ENCODE results near the gene SEL1L. TPM values are rescaled to one million over a fixed set of nuclear protein-coding genes. Genes with fewer than 3 reads are reported as not detected.
A peak's percentile ranks its signal among the peaks of the same experiment; 100 is the strongest.
"Not testable (repeated sequence)": the region's sequence is repeated elsewhere in the genome, so short reads cannot be mapped to it uniquely, and the experiment has no call there.

SEL1L gene
- total and polyA plus RNA-seq, 2 experiments from 2014 or later: 20.6 to 22.6 TPM

DNA sequence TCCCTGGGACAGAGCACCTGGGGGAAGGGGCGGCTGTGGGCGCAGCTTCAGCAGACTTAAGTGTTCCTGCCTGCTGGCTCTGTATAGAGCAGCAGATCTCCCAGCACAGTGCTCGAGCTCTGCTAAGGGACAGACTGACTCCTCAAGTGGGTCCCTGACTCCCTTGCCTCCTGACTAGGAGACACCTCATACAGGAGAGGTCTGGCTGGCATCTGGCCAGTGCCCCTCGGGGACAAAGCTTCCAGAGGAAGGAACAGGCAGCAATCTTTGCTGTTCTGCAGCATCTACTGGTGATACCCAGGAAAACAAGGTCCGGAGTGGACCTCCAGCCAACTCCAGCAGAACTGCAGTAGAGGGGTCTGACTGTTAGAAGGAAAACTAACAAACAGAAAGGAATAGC lies 7.6 kb upstream of the SEL1L start:
- Mint-ChIP-seq H3K9me3 (peaks cover 31% of the 10 kb centered on the region), H3K36me3 (ENCODE audit: low read depth) (peaks cover 14% of the 10 kb centered on the region)
- not testable (repeated sequence) for H3F3A ChIP-seq (replicated peaks; ENCODE audit: low read depth); H3K27ac Mint-ChIP-seq; H3K27me3 ChIP-seq (ENCODE audit: insufficient read depth); H3K36me3 ChIP-seq (ENCODE audit: insufficient read depth); H3K4me3 Mint-ChIP-seq; H4K20me1 ChIP-seq (replicated peaks; ENCODE audit: insufficient read depth); H3K27ac ChIP-seq (ENCODE audit: low read depth); H3K79me2 ChIP-seq (replicated peaks; ENCODE audit: insufficient read depth); H3K9me2 ChIP-seq (ENCODE audit: insufficient read depth); H3K4me1 ChIP-seq (ENCODE audit: insufficient read depth); H3K4me3 ChIP-seq; H3K4me1 Mint-ChIP-seq; DNase-seq (ENCODE audit: low spot score); H3K27me3 Mint-ChIP-seq (ENCODE audit: insufficient read depth, low read depth, poor library complexity); ATAC-seq; H3K4me2 ChIP-seq
- peak overlapping the region; percentile 91; the same call in 1 of the 2 replicates for H2AFZ ChIP-seq

- peaks cover 11% of the 10 kb centered on the region; the same call in 2 of the 3 replicates for H3K4me1 Mint-ChIP-seq
- Histone ChIP-seq H3K9me2 (ENCODE audit: insufficient read depth) (peaks cover 4% of the 10 kb centered on the region; the same call in 1 of the 2 replicates), H3K4me1 (ENCODE audit: insufficient read depth) (peaks cover 6% of the 10 kb centered on the region; the same call in 1 of the 2 replicates), H3F3A (replicated peaks; ENCODE audit: low read depth) (no peaks in the 10 kb centered on the region), H4K20me1 (replicated peaks; ENCODE audit: insufficient read depth) (peaks cover 7% of the 10 kb centered on the region; the same call in 1 of the 2 replicates), H3K27ac (ENCODE audit: low read depth) (no peak overlapping the region), H3K36me3 (ENCODE audit: insufficient read depth) (no peaks in the 10 kb centered on the region; the same call in 1 of the 2 replicates), H2AFZ (no peak overlapping the region), H3K4me3 (no peak overlapping the region), H3K79me2 (replicated peaks; ENCODE audit: insufficient read depth) (peaks cover 12% of the 10 kb centered on the region), H3K27me3 (ENCODE audit: insufficient read depth) (no peaks in the 10 kb centered on the region), H3K4me2 (no peak overlapping the region)
- H3K36me3 Mint-ChIP-seq (ENCODE audit: low read depth): peaks cover 14% of the 10 kb centered on the region
- no peak for DNase-seq (ENCODE audit: low spot score)
- H3K9me3 Mint-ChIP-seq: peaks cover 31% of the 10 kb centered on the region
- no peak for TF ChIP-seq STAT1 (IDR thresholded peaks at IDR 0.05; ENCODE audit: unreplicated experiment)
- TF ChIP-seq REST (IDR thresholded peaks at IDR 0.05; ENCODE audit: unreplicated experiment): no peak
- no peak for TF ChIP-seq ZNF114 (CRISPR knock-in tag; IDR thresholded peaks at IDR 0.05)
- TF ChIP-seq EZH2 (IDR thresholded peaks at IDR 0.05; ENCODE audit: low read depth, unreplicated experiment): no peak
- TF ChIP-seq, protein P1, sequence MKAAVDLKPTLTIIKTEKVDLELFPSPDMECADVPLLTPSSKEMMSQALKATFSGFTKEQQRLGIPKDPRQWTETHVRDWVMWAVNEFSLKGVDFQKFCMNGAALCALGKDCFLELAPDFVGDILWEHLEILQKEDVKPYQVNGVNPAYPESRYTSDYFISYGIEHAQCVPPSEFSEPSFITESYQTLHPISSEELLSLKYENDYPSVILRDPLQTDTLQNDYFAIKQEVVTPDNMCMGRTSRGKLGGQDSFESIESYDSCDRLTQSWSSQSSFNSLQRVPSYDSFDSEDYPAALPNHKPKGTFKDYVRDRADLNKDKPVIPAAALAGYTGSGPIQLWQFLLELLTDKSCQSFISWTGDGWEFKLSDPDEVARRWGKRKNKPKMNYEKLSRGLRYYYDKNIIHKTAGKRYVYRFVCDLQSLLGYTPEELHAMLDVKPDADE (IDR thresholded peaks at IDR 0.05): no peak
- TF ChIP-seq POLR2AphosphoS5 (IDR thresholded peaks at IDR 0.05; ENCODE audit: low read depth): no peak
- no peak for TF ChIP-seq EZH2phosphoT487 (IDR thresholded peaks at IDR 0.05; ENCODE audit: unreplicated experiment)
- H3K4me3 Mint-ChIP-seq: no peak overlapping the region
- no peak overlapping the region for H3K27ac Mint-ChIP-seq
- H3K27me3 Mint-ChIP-seq (ENCODE audit: insufficient read depth, low read depth, poor library complexity): peaks cover 4% of the 10 kb centered on the region
- ATAC-seq: no peak
These were observed 3.5 kb upstream of the SEL1L start for GRCh38 chr14:81537193-81537592.
